GM19463 (cell line): Measurements from ENCODE around the gene TNIP2.
A peak's percentile ranks its signal among the peaks of the same experiment; 100 is the strongest.
"Not testable (repeated sequence)": the region's sequence is repeated elsewhere in the genome, so short reads cannot be mapped to it uniquely, and the experiment has no call there.

Experiments
- ATAC-seq: cut with Tn5 transposase; IDR thresholded peaks from one replicate; pipeline ENCODE4 v1.9.1; 2021; ENCODE audit warnings: mild to moderate bottlenecking, moderate library complexity; ENCODE audit not compliant: unreplicated experiment

The TNIP2 gene

GRCh38 chr4:2794486-2795299, 38.6 kb upstream of the TNIP2 start:
- no peak for ATAC-seq

- ATAC-seq, result no peak
These were observed 37.7 kb upstream of the TNIP2 start for GRCh38 chr4:2793586-2794485.

GRCh38 chr4:2792711-2793585, 36.8 kb upstream of the TNIP2 start, which contains the start of gene SH3BP2:
Gene SH3BP2 (plus strand): TSS chr4:2793085. CDS start chr4:2820618, 27,533 bp downstream.
- peak; percentile 69 for ATAC-seq

GRCh38 chr4:2792396-2792710, 36.2 kb upstream of the TNIP2 start:
- no peak for ATAC-seq

- ATAC-seq, result no peak
These were observed 35.6 kb upstream of the TNIP2 start for GRCh38 chr4:2791518-2792395.

GRCh38 chr4:2790583-2791517, 34.7 kb upstream of the TNIP2 start:
- ATAC-seq, result no peak

- no peak for ATAC-seq
These were observed 33.9 kb upstream of the TNIP2 start for GRCh38 chr4:2789793-2790582.

GRCh38 chr4:2789351-2789750, 33.2 kb upstream of the TNIP2 start:
- no peak for ATAC-seq

GRCh38 chr4:2788532-2789103, 32.5 kb upstream of the TNIP2 start:
- no peak for ATAC-seq

GRCh38 chr4:2788101-2788500, 32.0 kb upstream of the TNIP2 start:
- no peak for ATAC-seq

GRCh38 chr4:2787230-2788100, 31.3 kb upstream of the TNIP2 start:
- peak; percentile 78 for ATAC-seq

- no peak for ATAC-seq
These were observed 30.7 kb upstream of the TNIP2 start for GRCh38 chr4:2786794-2787229.

GRCh38 chr4:2786152-2786671, 30.1 kb upstream of the TNIP2 start:
- no peak for ATAC-seq

GRCh38 chr4:2785613-2786012, 29.5 kb upstream of the TNIP2 start:
- no peak for ATAC-seq

GRCh38 chr4:2783790-2784189, 27.7 kb upstream of the TNIP2 start:
- ATAC-seq, result no peak

- ATAC-seq, result no peak
These were observed 25.8 kb upstream of the TNIP2 start for GRCh38 chr4:2781911-2782310.

GRCh38 chr4:2780643-2781042, 24.5 kb upstream of the TNIP2 start:
- ATAC-seq, result not testable (repeated sequence)
